Caco-2 (cell line): ENCODE results near the gene AK2. TPM values are rescaled to one million over a fixed set of nuclear protein-coding genes. Genes with fewer than 3 reads are reported as not detected.

Source experiments
- BruUV-seq: library from RNA; stranded (reverse); fragments of 400-500 nt; replicated peaks from 2 replicates; lab custom pipeline; 2021; lab: Mats Ljungman, UMichigan
- CTCF ChIA-PET: fragments of 300-600 bp; sonication (Branson Sonifier 250); formaldehyde crosslinking; loops from one replicate; lab custom pipeline; 2022; ENCODE audit warnings: antibody characterized with exemption; lab: Charles Lee
- POLR2A ChIA-PET: fragments of 300-600 bp; sonication (Branson Sonifier 250); formaldehyde crosslinking; loops from one replicate; lab custom pipeline; 2022; ENCODE audit warnings: antibody characterized with exemption; lab: Charles Lee
- DNase-seq, 2 experiments: peaks; one replicate each; pipeline versions ENCODE4 v3.0.0 to v3.0.0-alpha.2; 2020 to 2022
- H3K27me3 ChIP-seq: replicated peaks from 2 replicates; pipeline ENCODE4 v1.6.0; 2011; ENCODE audit warnings: low read length; ENCODE audit not compliant: control insufficient read depth, insufficient read depth
- H3K36me3 ChIP-seq: 2 replicates; pipeline ENCODE4 v1.5.1; 2011; ENCODE audit warnings: low read length; ENCODE audit not compliant: control insufficient read depth, insufficient read depth
- H3K4me1 ChIP-seq: fragments of 250-450 bp; sonication (Bioruptor Pico); 2 replicates; pipeline ENCODE4 v1.5.1; 2020; ENCODE audit warnings: mild to moderate bottlenecking
- H3K4me3 ChIP-seq: 2 replicates; pipeline ENCODE4 v1.5.1; 2011; ENCODE audit warnings: low read depth, mild to moderate bottlenecking, control low read depth, low read length
- H3K9me3 ChIP-seq: fragments of 250-450 bp; sonication (Bioruptor Pico); 2 replicates; pipeline ENCODE4 v1.5.1; 2020; ENCODE audit warnings: mild to moderate bottlenecking, moderate library complexity
- H3K27ac Mint-ChIP-seq: one replicate; pipeline ENCODE4 v1.8.0; 2022; ENCODE audit warnings: mixed read lengths; ENCODE audit not compliant: unreplicated experiment
- H3K27me3 Mint-ChIP-seq: one replicate; pipeline ENCODE4 v1.8.0; 2022; ENCODE audit warnings: mixed read lengths; ENCODE audit not compliant: insufficient read depth, unreplicated experiment
- H3K36me3 Mint-ChIP-seq: one replicate; pipeline ENCODE4 v1.8.0; 2022; ENCODE audit warnings: mild to moderate bottlenecking, mixed read lengths; ENCODE audit not compliant: insufficient read depth, unreplicated experiment
- H3K4me1 Mint-ChIP-seq: one replicate; pipeline ENCODE4 v1.8.0; 2022; ENCODE audit warnings: low read depth, mixed read lengths; ENCODE audit not compliant: unreplicated experiment
- H3K4me3 Mint-ChIP-seq: one replicate; pipeline ENCODE4 v1.8.0; 2022; ENCODE audit warnings: mild to moderate bottlenecking, moderate library complexity, mixed read lengths; ENCODE audit not compliant: unreplicated experiment
- H3K9me3 Mint-ChIP-seq: one replicate; pipeline ENCODE4 v1.8.0; 2022; ENCODE audit warnings: mixed read lengths; ENCODE audit not compliant: unreplicated experiment
- intact Hi-C: fragments of 100-400 bp; cut with micrococcal nuclease; formaldehyde crosslinking; loops from one replicate; pipeline ENCODE4 v1.10.0; 2022; ENCODE audit not compliant: unreplicated experiment
- total RNA-seq: library from RNA; stranded (reverse); gene quantifications from 2 replicates; pipeline ENCODE4 v1.2.3, GENCODE V29; 2022
- TF ChIP-seq, protein P1 (sequence below), 2 experiments: fragments of 200-600 bp in 1 of 2; IDR thresholded peaks; 1 replicate in 1 of 2; 2 replicates in 1 of 2; pipeline versions ENCODE4 v1.5.1 to v1.8.0; 2011 to 2022; ENCODE audit warnings: antibody characterized with exemption in 1 of 2, control low read depth in 1 of 2, inconsistent platforms in 1 of 2, low read depth in 1 of 2, low read length in 1 of 2, mild to moderate bottlenecking in 1 of 2, moderate library complexity in 1 of 2; ENCODE audit not compliant: insufficient read depth in 1 of 2, severe bottlenecking in 1 of 2, unreplicated experiment in 1 of 2

Gene AK2
- total RNA-seq, 1 experiment from 2014 or later = 127 TPM

GRCh38 chr1:32984455-32985171 is 52.1 kb downstream of the AK2 start:
- H3K9me3 Mint-ChIP-seq = no peaks in the 10 kb centered on the region
- H3K4me3 Mint-ChIP-seq = no peak overlapping the region
- peaks cover 6% of the 10 kb centered on the region for H3K4me1 Mint-ChIP-seq
- no peak for DNase-seq
- Histone ChIP-seq H3K4me3 (no peak overlapping the region), H3K4me1 (peaks cover 5% of the 10 kb centered on the region; the same call in 1 of the 2 replicates), H3K9me3 (no peaks in the 10 kb centered on the region), H3K36me3 (no peaks in the 10 kb centered on the region), H3K27me3 (no peaks in the 10 kb centered on the region)
- no peak overlapping the region for H3K27ac Mint-ChIP-seq
- H3K36me3 Mint-ChIP-seq = no peaks in the 10 kb centered on the region
- TF ChIP-seq, protein P1, sequence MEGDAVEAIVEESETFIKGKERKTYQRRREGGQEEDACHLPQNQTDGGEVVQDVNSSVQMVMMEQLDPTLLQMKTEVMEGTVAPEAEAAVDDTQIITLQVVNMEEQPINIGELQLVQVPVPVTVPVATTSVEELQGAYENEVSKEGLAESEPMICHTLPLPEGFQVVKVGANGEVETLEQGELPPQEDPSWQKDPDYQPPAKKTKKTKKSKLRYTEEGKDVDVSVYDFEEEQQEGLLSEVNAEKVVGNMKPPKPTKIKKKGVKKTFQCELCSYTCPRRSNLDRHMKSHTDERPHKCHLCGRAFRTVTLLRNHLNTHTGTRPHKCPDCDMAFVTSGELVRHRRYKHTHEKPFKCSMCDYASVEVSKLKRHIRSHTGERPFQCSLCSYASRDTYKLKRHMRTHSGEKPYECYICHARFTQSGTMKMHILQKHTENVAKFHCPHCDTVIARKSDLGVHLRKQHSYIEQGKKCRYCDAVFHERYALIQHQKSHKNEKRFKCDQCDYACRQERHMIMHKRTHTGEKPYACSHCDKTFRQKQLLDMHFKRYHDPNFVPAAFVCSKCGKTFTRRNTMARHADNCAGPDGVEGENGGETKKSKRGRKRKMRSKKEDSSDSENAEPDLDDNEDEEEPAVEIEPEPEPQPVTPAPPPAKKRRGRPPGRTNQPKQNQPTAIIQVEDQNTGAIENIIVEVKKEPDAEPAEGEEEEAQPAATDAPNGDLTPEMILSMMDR (IDR thresholded peaks at IDR 0.05; ENCODE audit: insufficient read depth in 1 of 2, low read depth in 1 of 2, low read length in 1 of 2, severe bottlenecking in 1 of 2, unreplicated experiment in 1 of 2) = no peak
- CTCF ChIA-PET = interaction anchor here (0.6 kb wide), 1 partner anchor 633 kb away, joined by 4 read pairs; no protein-coding TSS in a partner anchor
- BruUV-seq = no TSS peak
- intact Hi-C loops = no loop called here
- POLR2A ChIA-PET = no interaction called here
- H3K27me3 Mint-ChIP-seq = no peaks in the 10 kb centered on the region

DNA sequence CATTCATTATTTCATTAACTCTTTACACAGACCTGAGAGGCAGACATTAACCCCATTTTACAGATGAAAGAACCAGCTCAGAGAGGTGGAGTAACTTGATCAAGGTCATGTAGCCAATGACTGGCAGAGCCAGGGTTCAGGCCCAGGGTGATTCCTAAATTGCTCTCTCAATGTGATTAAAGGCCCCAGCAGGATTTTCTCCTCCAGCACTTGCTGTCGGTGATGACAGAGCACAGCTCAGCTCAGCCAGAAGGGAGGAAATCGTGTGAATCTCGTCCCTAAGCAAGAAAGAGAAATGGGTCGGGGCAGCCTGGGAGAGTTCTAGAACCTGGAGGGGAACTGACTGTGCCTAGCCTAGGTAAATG is 52.6 kb downstream of the AK2 start:
- DNase-seq = no peak
- Mint-ChIP-seq H3K36me3 (no peaks in the 10 kb centered on the region), H3K4me3 (no peak overlapping the region), H3K9me3 (no peaks in the 10 kb centered on the region), H3K4me1 (peaks cover 6% of the 10 kb centered on the region), H3K27ac (no peak overlapping the region), H3K27me3 (no peaks in the 10 kb centered on the region)
- Histone ChIP-seq H3K4me1 (peaks cover 5% of the 10 kb centered on the region; the same call in 1 of the 2 replicates), H3K27me3 (no peaks in the 10 kb centered on the region), H3K36me3 (no peaks in the 10 kb centered on the region), H3K9me3 (no peaks in the 10 kb centered on the region), H3K4me3 (no peak overlapping the region)
- ChIA-PET POLR2A (no interaction called here), CTCF (no interaction called here)
- intact Hi-C loops = no loop called here
- TF ChIP-seq, protein P1 (IDR thresholded peaks at IDR 0.05; ENCODE audit: insufficient read depth in 1 of 2, low read depth in 1 of 2, low read length in 1 of 2, severe bottlenecking in 1 of 2, unreplicated experiment in 1 of 2) = no peak
- no TSS peak for BruUV-seq

GRCh38 chr1:32983020-32983419 is 53.7 kb downstream of the AK2 start:
- ChIA-PET CTCF (no interaction called here), POLR2A (no interaction called here)
- no peaks in the 10 kb centered on the region for H3K27me3 ChIP-seq
- no peaks in the 10 kb centered on the region for H3K9me3 Mint-ChIP-seq
- H3K4me3 ChIP-seq = no peak overlapping the region
- H3K27me3 Mint-ChIP-seq = no peaks in the 10 kb centered on the region
- no peak for DNase-seq
- intact Hi-C loops = no loop called here
- H3K4me1 Mint-ChIP-seq = peaks cover 6% of the 10 kb centered on the region
- peaks cover 5% of the 10 kb centered on the region; the same call in 1 of the 2 replicates for H3K4me1 ChIP-seq
- H3K36me3 Mint-ChIP-seq = no peaks in the 10 kb centered on the region
- TF ChIP-seq, protein P1 (IDR thresholded peaks at IDR 0.05; ENCODE audit: insufficient read depth in 1 of 2, low read depth in 1 of 2, low read length in 1 of 2, severe bottlenecking in 1 of 2, unreplicated experiment in 1 of 2) = no peak
- H3K36me3 ChIP-seq = no peaks in the 10 kb centered on the region
- H3K27ac Mint-ChIP-seq = no peak overlapping the region
- BruUV-seq = no TSS peak
- H3K9me3 ChIP-seq = no peaks in the 10 kb centered on the region
- H3K4me3 Mint-ChIP-seq = no peak overlapping the region
